Measurements from ENCODE around the gene RPS15A.
"Not testable (repeated sequence)": the region's sequence is repeated elsewhere in the genome, so short reads cannot be mapped to it uniquely, and the experiment has no call there.

RPS15A gene

DNA sequence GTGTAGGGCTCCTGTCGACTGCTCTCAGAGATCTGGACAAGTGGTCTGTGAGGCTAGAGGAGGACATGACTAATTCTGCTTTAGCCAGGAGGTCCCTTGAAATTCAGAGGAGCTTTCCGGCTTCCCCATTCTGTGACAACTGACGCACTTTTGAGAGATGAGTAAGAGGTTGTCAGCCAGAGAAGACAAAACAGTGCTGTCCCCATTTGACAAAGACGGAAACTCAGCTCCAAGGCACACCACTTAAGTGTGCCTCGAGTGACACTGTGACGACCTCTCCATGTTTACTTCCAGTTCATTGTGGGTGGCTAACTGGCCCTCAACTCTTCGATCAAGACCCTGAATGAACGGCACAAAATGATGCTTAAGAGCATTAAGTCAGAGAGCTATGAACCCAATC lies 47.3 kb downstream of the RPS15A start:
- not testable (repeated sequence) for DNase-seq (ENCODE audit: low read depth)

DNA sequence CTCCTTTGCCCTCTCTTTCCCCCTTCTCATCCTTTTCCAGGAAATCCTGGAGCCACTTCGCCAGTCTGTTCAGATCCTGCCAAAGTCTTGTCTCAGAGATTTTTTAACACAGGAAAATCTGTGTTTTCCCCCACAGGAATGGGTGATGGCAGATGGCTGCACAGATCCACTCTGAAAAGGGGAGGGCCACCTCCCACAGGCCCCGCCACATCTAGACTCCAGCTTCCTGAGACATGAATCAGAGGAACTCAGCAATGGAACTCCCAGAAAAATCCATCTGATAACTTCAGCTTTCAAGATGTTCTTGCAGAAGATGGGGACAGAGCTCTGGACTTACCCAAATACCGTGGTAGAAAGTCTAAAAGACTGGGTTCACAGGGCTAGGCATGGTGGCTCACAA lies 50.1 kb downstream of the RPS15A start:
- not testable (repeated sequence) for DNase-seq (ENCODE audit: low read depth)

DNA sequence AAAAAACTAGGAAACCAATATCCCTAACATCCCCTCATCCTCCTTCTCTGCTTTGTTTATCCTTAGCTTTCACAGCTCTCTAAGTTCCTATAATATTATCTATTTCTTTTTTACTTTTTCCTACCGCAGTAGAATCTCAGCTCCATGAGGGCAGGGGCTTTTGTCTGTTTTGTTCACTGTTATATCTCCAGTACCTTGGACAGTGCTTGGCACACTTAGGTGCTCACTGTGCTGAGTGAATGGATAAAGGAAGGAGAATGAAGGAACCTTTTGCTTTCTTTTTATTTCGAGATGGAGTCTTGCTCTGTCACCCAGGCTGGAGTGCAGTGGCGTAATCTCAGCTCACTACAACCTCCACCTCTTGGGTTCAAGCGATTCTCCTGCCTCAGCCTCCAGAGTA lies 51.4 kb downstream of the RPS15A start:
- not testable (repeated sequence) for DNase-seq (ENCODE audit: low read depth)

DNA sequence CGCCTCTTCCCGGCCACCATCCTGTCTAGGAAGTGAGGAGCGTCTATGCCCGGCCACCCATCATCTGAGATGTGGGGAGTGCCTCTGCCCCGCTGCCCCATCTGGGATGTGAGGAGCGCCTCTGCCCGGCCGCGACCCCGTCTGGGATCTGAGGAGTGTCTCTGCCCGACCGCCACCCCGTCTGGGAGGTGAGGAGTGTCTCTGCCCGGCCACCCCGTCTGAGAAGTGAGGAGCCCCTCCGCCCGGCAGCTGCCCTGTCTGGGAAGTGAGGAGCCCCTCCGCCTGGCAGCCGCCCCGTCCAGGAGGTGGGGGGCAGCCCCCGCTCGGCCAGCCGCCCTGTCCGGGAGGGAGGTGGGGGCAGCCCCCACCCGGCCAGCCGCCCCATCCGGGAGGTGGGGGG lies 55.9 kb downstream of the RPS15A start:
- not testable (repeated sequence) for DNase-seq (ENCODE audit: low read depth)
